A549 (cell line): ENCODE data around the gene MYOZ3. TPM values are rescaled to one million over a fixed set of nuclear protein-coding genes. Genes with fewer than 3 reads are reported as not detected.

Experiments
- ATAC-seq, 2 experiments: fragments of 200-7000 bp in 1 of 2; fragments of >200 bp in 1 of 2; cut with Nextera tagmentation in 1 of 2; cut with Tn5 transposase in 1 of 2; 3 replicates each; pipeline versions ENCODE4 v1.8.0 to v1.9.1; 2018 to 2020; ENCODE audit warnings: mild to moderate bottlenecking in 1 of 2, moderate library complexity in 1 of 2
- CTCF ChIA-PET: fragments of 300-600 bp; sonication (Branson Sonifier 250); formaldehyde crosslinking; extraction: SDS; loops from one replicate; lab custom pipeline; 2021; ENCODE audit warnings: antibody characterized with exemption, inconsistent platforms; lab: Yijun Ruan, JAX
- POLR2A ChIA-PET: fragments of 350-600 bp; formaldehyde crosslinking; extraction: SDS; loops from one replicate; lab custom pipeline; 2021; ENCODE audit warnings: antibody characterized with exemption, inconsistent platforms; lab: Yijun Ruan, JAX
- DNase-seq, 2 experiments: peaks; one replicate each; pipeline versions ENCODE4 v3.0.0 to v3.0.0-alpha.2; 2011 to 2016; ENCODE audit warnings: low read depth in 1 of 2, low spot score in 1 of 2
- FAIRE-seq: peaks from 2 replicates; lab custom pipeline; 2011; peaks lifted over from hg19 to GRCh38; lab: Jason Lieb, UNC
- H3K27ac ChIP-seq, 2 experiments: fragments of >200 bp; sonication (Bioruptor Twin); formaldehyde crosslinking; 3 replicates each; pipeline ENCODE4 v1.5.1; 2016 to 2017
- H3K4me1 ChIP-seq: fragments of >200 bp; sonication (Bioruptor Twin); formaldehyde crosslinking; 3 replicates; pipeline ENCODE4 v1.6.1; 2016
- H3K4me2 ChIP-seq: fragments of >200 bp; sonication (Bioruptor Twin); formaldehyde crosslinking; 3 replicates; pipeline ENCODE4 v1.6.1; 2016
- H3K4me3 ChIP-seq: fragments of >200 bp; sonication (Bioruptor Twin); formaldehyde crosslinking; 3 replicates; pipeline ENCODE4 v1.5.1; 2016
- H3K9me3 ChIP-seq: fragments of >200 bp; sonication (Bioruptor Twin); formaldehyde crosslinking; 3 replicates; pipeline ENCODE4 v1.6.1; 2016
- CBX8 ChIP-seq: fragments of 200-600 bp; sonication (generic); IDR thresholded peaks from 2 replicates; pipeline ENCODE4 v1.6.1; 2016
- CHD2 ChIP-seq: fragments of 150-350 bp; IDR thresholded peaks from 2 replicates; pipeline ENCODE4 v1.6.1; 2014; ENCODE audit warnings: low read length; ENCODE audit not compliant: partially characterized antibody
- E2F6 ChIP-seq: IDR thresholded peaks from 2 replicates; pipeline ENCODE4 v1.6.1; 2012; ENCODE audit warnings: low read depth, borderline replicate concordance
- EP300 ChIP-seq, 2 experiments: fragments of >200 bp; sonication (Bioruptor Twin); formaldehyde crosslinking; IDR thresholded peaks; 2 replicates in 1 of 2; 3 replicates in 1 of 2; pipeline ENCODE4 v1.6.1; 2016 to 2017
- ESRRA ChIP-seq: fragments of 150-350 bp; IDR thresholded peaks from 2 replicates; pipeline ENCODE4 v1.6.1; 2014; ENCODE audit warnings: mild to moderate bottlenecking, low read length, borderline replicate concordance
- FOSL2 ChIP-seq, 2 experiments: fragments of 450-650 bp in 1 of 2; fragments of >200 bp in 1 of 2; sonication (Bioruptor Twin) in 1 of 2; formaldehyde crosslinking; IDR thresholded peaks; 2 replicates each; pipeline versions ENCODE4 v1.5.0 to v1.6.1; 2016 to 2020; ENCODE audit warnings: mild to moderate bottlenecking in 1 of 2, moderate library complexity in 1 of 2
- GATA3 ChIP-seq: IDR thresholded peaks from 2 replicates; pipeline ENCODE4 v1.6.1; 2012; ENCODE audit warnings: borderline replicate concordance
- HOXB13 ChIP-seq: fragments of 250-450 bp; sonication (Bioruptor Pico); IDR thresholded peaks from 2 replicates; pipeline ENCODE4 v1.5.0; 2020; ENCODE audit warnings: low read depth, mild to moderate bottlenecking, moderate library complexity
- JUN ChIP-seq, 2 experiments: fragments of >200 bp; sonication (Bioruptor Twin); formaldehyde crosslinking; IDR thresholded peaks; 2 replicates in 1 of 2; 3 replicates in 1 of 2; pipeline ENCODE4 v1.6.1; 2016 to 2017
- KDM1A ChIP-seq: fragments of 200-600 bp; sonication (generic); IDR thresholded peaks from 2 replicates; pipeline ENCODE4 v1.6.1; 2016; ENCODE audit warnings: low read depth, mild to moderate bottlenecking
- MYC ChIP-seq: IDR thresholded peaks from 2 replicates; pipeline ENCODE4 v1.6.1; 2012; ENCODE audit warnings: mild to moderate bottlenecking, inconsistent platforms, low read length, improper control_type of control experiment, borderline replicate concordance
- NFE2L2 ChIP-seq: fragments of 150-350 bp; conservative IDR thresholded peaks from 2 replicates; pipeline ENCODE4 v1.6.1; 2014; ENCODE audit warnings: low read length
- PHF8 ChIP-seq: fragments of 200-600 bp; sonication (generic); IDR thresholded peaks from 2 replicates; pipeline ENCODE4 v1.6.1; 2016; ENCODE audit warnings: low read depth, mild to moderate bottlenecking, antibody characterized with exemption, moderate library complexity, borderline replicate concordance
- POLR2A ChIP-seq: IDR thresholded peaks from 2 replicates; pipeline ENCODE4 v1.6.1; 2012; ENCODE audit warnings: mild to moderate bottlenecking, low read length
- RAD21 ChIP-seq, 2 experiments: fragments of >200 bp in 1 of 2; sonication (Bioruptor Twin) in 1 of 2; formaldehyde crosslinking in 1 of 2; IDR thresholded peaks in 1 of 2; conservative IDR thresholded peaks in 1 of 2; 2 replicates in 1 of 2; 3 replicates in 1 of 2; pipeline ENCODE4 v1.6.1; 2012 to 2018; ENCODE audit warnings: inconsistent platforms in 1 of 2
- RARB ChIP-seq: fragments of 250-450 bp; sonication (Bioruptor Pico); IDR thresholded peaks from 2 replicates; pipeline ENCODE4 v1.8.0; 2021; ENCODE audit warnings: mild to moderate bottlenecking, moderate library complexity
- RCOR1 ChIP-seq: fragments of 150-350 bp; IDR thresholded peaks from 2 replicates; pipeline ENCODE4 v1.6.1; 2014; ENCODE audit warnings: antibody characterized with exemption, low read length, low read depth
- REST ChIP-seq: fragments of 200-600 bp; sonication (generic); IDR thresholded peaks from 2 replicates; pipeline ENCODE4 v1.6.1; 2016; ENCODE audit warnings: antibody characterized with exemption, mild to moderate bottlenecking, moderate library complexity
- TFCP2L1 ChIP-seq: fragments of 250-450 bp; sonication (Bioruptor Pico); IDR thresholded peaks from 2 replicates; pipeline ENCODE4 v1.5.0; 2021; ENCODE audit warnings: mild to moderate bottlenecking
- TP53 ChIP-seq: fragments of 250-450 bp; sonication (Bioruptor Pico); IDR thresholded peaks from 2 replicates; pipeline ENCODE4 v1.5.0; 2021; ENCODE audit warnings: mild to moderate bottlenecking, moderate library complexity
- ZFP36 ChIP-seq: fragments of 450-650 bp; IDR thresholded peaks from 2 replicates; pipeline ENCODE4 v1.6.1; 2014; ENCODE audit warnings: borderline replicate concordance; ENCODE audit not compliant: partially characterized antibody
- ZNF302 ChIP-seq: fragments of 250-450 bp; sonication (Bioruptor Pico); IDR thresholded peaks from 2 replicates; pipeline ENCODE4 v1.9.0; 2021; ENCODE audit warnings: inconsistent platforms, mild to moderate bottlenecking, moderate library complexity
- WGBS: methylation state at CpG from one replicate; pipeline ENCODE4 v1.1.6; 2017; ENCODE audit errors: missing lambda C conversion rate; 5-methylcytosine and 5-hydroxymethylcytosine counted together
- polyA plus RNA-seq, 4 experiments: library from polyadenylated mRNA; depleted of rRNA in 3 of 4; stranded (reverse); fragments of >200 nt; fragmentation: RNase III in 1 of 4; extraction: RNeasy Plus Mini Kit Qiagen cat#74134 plus additional on column Dnase treatment in 1 of 4; gene quantifications; 2 replicates in 3 of 4; 3 replicates in 1 of 4; pipeline ENCODE4 v1.2.3, GENCODE V29; 2011 to 2017

MYOZ3 gene
- polyA plus RNA-seq, 2 of the 4 experiments (the other 2 are of a cell fraction): 0.06 to 0.09 TPM

- TF ChIP-seq JUN (IDR thresholded peaks at IDR 0.05): no peak
- TF ChIP-seq KDM1A: no peak
- TF ChIP-seq POLR2A: no peak
- no peak for TF ChIP-seq RCOR1
- TF ChIP-seq E2F6: no peak
- no peak for TF ChIP-seq ESRRA
- TF ChIP-seq, all 56 proteins: peak for 0
These were observed 48.0 kb upstream of the MYOZ3 start (continued) for GRCh38 chr5:150612905-150613670.

DNA sequence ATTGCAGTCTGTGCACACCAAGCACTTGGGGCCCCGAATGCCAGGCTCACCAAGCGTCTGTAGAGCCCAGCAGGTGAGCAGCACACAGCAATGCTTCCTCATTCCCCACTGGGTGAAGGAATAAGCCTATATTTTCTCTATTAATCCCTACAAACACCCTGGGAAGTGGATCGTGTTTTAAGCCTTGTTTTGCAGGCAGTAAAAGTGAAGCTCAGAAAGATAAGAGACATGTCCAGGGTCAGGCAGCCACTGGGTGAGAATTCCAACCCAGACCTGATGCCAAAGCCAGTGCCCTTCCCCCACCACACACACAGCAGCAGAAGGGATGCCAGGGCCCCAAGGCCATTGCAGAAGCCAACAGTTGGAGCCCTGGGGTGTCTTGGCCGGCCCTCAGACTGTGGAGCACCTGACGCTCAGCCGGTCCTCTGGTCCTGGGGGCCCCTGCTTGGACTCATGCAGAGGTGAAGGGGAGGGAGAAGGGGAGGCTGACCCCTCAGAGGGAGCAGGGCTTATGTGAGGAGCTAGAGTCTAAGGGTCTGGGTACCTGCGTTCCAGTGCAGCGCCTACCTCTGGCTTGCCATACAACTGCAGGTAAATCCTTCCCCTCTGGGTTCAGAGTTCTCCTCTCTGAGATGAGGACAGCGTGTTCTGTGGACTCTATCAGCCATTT lies 46.9 kb upstream of the MYOZ3 start:
- Histone ChIP-seq H3K4me3 (no peak overlapping the region), H3K4me1 (peaks cover 14% of the 10 kb centered on the region; the same call in 2 of the 3 replicates), H3K4me2 (no peak overlapping the region), H3K9me3 (no peaks in the 10 kb centered on the region), H3K27ac (no peak overlapping the region)
- ChIA-PET CTCF (interaction anchor here (1.1 to 1.5 kb wide), 4 partner anchors 10 to 29 kb away, joined by 3 to 5 read pairs (median 4); no protein-coding TSS in a partner anchor), POLR2A (no interaction called here)
- no peak for TF ChIP-seq RAD21 (conservative IDR thresholded peaks at IDR 0.05 in 1 of 2, IDR thresholded peaks at IDR 0.05 in 1 of 2)
- no peak for TF ChIP-seq TP53
- no peak for TF ChIP-seq PHF8
- no peak for TF ChIP-seq ZNF302 (CRISPR knock-in tag)
- no peak for TF ChIP-seq POLR2A
- TF ChIP-seq HOXB13 (CRISPR knock-in tag): no peak
- no peak for TF ChIP-seq MYC
- TF ChIP-seq NFE2L2: no peak
- no peak for TF ChIP-seq CHD2
- TF ChIP-seq TFCP2L1 (CRISPR knock-in tag): no peak
- no peak for TF ChIP-seq ZFP36
- no peak for TF ChIP-seq EP300 (IDR thresholded peaks at IDR 0.05)
- no peak for TF ChIP-seq GATA3
- no peak for TF ChIP-seq REST
- no peak for TF ChIP-seq CBX8
- no peak for TF ChIP-seq FOSL2 (IDR thresholded peaks at IDR 0.05)
- TF ChIP-seq FOSL2 (CRISPR knock-in tag; IDR thresholded peaks at IDR 0.05): no peak
- no peak for TF ChIP-seq RARB (CRISPR knock-in tag)
- 82% methylated on average over 9 of the region's 9 CpGs for WGBS
- ATAC-seq (0 out of 6 replicates have a peak, but pooled peaks of 1 of the 2 experiments have one; percentile 18), FAIRE-seq (no peak), DNase-seq (no peak)
